8988T (cell line): ENCODE data around the gene FGF8.
A peak's percentile ranks its signal among the peaks of the same experiment; 100 is the strongest.

ENCODE experiments used
- DNase-seq: peaks from one replicate; pipeline ENCODE4 v3.0.0; 2011

FGF8 gene

DNA sequence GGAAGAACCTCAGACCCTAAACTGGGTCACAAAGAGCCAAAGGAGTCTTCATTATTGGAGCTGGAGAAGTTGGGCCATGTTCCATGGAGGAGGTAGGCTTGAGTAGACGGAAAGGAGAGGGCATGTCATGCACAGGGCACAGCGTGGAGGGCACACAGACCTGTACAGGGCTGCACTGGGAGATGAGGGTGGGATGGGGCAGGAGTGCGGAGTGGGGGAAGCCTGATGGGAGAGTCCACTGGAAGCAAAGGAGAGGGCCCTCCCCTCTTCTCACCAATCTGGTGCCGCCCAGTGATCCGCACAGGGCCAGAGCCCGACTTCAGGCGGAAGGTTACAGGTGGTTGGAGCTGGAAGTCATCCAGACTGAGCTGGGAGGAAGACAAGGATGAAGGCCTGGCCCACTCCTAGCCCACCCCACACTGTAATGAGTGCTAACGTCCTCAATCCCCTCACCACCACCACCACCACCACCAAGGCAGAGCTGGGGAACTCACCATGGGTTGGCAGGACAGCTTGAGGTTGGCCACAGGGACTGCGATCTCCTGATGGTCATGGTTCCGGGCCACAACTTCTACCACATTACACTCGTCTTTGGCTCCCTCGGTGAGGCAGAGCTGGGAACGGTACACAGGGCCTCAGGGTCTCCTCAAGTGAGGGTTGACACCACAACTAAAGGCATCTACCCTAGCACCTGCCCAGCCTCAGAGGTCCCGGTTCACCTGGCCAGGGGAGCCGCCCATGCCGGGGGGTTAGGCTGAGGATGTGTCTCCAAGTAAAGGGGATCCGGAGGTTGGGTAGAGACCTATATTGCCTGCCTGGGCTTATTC lies 6.3 kb upstream of the FGF8 start:
- DNase-seq = no peak

DNA sequence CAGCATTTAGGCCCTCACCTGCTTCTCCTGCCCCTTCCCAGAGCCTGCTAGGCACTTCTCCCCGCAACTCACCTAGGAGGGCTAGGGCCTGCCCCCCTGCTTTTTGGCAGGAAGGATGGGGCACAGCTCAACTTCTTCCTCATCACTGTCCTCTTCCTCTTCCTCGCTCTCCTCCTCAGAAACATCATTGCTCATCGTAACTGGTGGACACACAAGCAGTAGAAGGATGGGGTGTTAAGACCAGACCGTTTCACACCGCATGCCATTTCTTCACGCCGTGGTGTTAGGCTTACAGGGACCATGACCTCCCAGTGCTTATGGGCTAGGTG lies 5.7 kb upstream of the FGF8 start:
- no peak for DNase-seq

DNA sequence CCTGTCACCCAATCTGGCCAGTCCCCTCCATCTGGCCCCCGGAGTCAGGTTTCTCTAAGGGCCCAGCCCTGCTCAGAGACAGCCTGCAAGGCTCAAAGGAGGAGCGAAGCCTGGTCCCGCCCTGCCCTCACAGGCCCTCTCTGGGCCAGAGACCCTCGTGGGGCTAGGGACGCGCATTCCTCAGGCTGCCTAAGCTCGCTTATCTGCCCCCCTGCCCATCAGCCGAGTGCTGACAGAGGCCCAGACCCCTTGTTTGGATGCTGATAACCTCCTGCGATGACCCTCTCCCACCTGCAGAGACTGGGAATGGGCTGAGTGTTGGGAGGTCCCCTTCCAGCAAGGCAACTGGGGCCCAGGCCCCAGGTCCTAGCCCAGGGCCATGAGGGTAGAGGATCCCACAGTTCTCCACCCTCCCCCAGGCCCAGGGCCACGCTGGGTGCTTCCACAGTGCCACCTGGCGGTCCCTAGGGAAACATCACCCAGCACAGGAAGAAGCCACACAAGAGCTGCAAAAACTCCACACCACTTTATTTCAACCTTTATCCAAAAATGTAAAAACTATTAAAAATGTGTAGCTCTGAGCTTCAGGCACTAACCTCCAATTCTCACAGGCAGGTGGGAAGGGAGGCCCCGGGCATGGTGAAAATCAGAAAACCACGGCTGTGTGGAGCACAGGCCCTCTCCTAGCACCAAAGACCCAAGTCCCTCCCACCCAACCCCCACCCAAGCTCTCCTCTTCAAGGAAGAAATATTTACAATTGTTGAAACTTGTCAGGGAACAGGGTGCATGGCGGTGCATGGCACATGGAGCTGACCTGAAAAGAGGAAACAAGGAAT lies 5.1 kb upstream of the FGF8 start:
- DNase-seq = peak; percentile 97

DNA sequence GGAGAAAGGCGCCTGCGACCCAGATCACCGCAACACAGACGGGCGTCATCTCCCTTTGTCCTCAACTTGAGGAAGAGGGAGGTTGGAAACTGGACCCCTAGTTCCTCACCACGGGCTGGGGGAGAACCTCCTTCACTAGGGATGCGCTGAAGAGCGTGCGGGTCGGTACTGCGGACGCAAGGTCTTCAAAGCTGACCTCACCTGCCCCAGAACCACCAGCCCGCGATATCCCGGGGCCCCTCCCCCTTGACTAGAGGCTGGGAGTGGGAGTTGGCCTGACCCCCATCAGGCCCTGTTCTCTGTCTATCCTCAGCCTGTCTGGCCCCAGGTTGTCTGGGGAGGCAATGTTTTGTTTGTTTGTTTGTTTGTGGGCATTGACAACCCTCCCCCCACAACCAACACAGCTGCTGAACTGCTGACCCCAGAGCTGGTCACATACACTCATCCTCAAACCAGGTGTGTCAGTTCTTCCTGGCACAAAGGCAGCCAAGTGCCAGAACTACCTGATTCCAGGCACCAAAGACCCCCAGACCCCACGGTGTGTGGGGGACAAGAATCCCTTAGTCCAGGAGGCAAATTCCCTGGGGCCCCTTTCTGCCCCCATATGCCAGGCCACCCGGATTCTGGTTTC lies 4.4 kb upstream of the FGF8 start:
- DNase-seq = no peak

DNA sequence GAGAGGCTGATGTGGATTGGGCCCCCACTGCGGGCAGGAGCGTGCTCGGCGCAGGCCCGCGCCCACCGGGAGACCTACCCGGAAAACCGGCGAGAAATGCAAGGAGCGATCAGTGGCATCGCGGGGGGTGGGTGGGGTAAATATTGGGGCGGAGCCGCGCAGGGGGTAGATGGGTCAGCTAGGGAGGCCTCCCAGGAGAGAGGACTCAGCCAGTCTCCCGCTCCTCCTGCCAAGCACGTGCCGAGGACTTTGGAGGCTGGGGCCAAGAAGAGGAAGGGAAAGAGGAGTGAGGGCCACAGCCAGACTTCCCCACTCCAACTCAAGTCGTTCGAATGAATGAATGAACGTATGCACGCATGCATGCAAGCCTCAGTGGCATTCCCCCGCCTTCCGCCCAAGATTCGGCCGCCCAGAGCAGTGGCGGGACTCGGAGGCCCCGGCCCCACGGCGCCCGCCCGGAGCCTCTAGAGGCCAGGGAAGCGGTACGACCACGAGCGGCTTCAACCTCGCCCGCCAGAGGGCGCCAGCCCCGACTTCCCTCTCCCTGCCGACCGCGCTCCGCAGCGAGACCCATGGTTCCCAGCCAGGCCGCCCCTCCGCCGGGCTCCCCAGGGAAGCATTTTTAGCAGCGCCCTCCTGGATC lies 3.8 kb upstream of the FGF8 start:
- DNase-seq = peak; percentile 98

DNA sequence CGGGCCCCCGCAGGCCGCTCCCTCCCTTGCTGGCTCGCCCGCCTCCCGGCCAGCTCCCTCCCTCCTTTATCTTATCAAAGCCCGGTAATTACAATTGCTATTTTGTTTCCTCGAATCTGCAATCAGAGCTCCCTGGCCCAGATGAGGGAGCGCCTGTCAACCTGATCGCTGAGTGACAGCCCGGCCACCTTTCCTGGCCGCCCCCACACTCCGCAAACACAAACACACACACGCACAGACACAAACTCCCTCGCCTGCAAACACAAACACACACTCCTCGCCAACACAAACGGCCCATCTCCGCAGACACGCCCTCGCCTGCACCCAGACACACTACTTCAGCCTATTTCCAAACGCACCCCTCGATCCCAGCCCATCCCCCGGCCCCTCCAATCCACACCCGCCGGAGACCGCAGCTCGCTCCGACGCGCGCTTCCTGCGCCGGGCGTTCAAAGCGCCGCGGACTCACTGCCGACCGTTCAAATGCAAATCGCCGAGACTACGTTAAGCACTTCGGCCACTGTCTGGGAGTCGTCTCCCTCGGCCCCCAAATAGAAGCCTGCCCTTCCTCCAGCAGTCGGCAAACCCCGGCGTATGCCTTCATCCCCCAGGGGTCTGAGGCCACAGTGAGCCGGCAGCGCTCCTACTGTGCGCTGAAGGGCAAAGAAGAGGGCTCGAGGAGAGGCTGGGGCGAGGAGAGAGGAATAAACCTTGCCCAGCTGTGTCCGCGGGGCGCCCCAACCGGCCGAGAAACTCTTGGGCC lies 3.0 kb upstream of the FGF8 start:
- DNase-seq = no peak

DNA sequence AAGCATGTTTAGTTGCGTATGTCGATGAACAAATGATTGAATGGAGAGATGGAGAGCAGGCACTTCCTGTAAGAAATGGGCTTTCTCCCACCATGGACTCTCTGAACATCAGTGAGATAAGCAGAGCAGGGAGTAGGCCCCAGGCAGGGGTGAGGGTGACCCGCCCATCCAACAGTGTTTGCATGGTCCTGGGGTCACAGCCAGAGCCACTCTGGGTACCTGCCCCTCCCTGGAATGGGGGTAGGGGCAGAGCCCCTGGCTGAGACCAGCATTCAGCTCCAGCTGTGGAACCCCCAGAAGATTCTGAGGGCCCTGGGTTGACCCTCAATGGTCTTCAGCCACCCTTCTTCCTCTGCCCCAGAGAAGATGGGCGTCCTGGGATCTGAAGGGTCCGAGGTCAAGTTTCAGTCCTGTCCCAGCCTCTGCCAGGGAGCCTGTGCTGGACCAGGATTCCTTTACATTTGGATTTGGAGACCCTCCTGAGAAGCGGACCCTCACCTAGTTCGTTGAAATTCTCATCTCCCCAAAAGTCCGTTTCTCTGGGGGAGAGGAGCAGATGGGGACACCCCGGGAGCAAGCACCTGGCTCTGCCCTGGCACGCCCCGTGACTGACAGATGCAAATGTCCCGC lies 2.4 kb upstream of the FGF8 start:
- DNase-seq = no peak

DNA sequence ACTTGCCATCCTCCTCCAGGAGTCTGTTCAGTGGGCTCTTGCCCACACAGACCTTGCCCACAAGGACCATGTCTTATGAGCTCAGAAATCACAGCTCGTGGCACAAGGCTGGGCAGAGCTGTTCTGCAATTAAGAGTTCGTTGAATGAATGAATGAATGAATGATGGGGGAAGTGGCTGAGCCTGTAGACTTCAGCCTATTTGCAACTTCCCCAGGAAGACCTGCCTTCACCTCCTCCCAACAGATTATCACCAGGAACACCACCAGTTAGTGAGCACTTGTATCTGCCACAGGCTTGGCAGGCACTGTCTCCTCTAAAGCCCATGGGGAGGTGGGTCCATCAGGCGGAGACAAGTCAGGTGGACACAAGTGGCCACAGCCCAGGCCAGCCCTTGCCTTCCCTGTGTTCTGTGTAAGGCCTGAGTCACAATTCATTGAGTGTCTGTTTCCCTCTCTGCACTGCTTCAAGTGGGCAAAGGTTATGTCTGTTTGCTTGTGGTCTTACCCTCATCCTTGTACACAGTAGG lies 1.8 kb upstream of the FGF8 start:
- DNase-seq = no peak

DNA sequence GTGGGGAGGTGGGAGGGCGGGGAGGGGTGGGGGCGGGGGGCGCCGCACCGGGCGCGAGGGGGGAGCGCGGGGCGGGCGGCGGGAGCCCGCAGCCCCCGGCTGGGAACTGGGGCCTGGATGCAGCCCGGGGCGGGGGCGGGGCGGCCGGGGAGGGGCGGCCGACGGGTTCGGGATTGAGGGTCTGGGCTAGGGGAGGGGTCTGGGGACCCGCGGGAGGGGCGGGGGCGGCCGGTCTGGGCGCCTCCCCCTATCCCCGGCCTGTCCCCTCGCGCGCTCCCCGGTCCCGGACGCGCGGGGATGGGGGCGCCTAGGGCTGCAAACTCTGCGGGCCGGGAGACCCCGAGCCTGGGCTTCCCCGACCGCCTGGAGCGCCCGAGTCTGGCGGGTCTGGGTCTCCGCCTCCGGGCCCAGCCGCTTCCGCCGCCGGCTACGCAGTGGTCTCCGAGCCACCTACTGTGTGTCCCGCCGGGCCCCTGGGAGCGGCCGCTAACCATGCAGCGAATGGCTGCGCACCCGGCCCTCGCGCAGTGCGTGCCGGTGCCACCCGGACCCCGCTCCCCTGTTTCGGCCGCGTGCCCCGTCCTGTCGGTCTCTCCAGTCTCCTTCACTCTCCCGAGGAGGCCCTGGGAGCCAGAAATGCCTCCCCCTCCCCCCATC lies 375 bp upstream of the FGF8 start:
- no peak for DNase-seq

DNA sequence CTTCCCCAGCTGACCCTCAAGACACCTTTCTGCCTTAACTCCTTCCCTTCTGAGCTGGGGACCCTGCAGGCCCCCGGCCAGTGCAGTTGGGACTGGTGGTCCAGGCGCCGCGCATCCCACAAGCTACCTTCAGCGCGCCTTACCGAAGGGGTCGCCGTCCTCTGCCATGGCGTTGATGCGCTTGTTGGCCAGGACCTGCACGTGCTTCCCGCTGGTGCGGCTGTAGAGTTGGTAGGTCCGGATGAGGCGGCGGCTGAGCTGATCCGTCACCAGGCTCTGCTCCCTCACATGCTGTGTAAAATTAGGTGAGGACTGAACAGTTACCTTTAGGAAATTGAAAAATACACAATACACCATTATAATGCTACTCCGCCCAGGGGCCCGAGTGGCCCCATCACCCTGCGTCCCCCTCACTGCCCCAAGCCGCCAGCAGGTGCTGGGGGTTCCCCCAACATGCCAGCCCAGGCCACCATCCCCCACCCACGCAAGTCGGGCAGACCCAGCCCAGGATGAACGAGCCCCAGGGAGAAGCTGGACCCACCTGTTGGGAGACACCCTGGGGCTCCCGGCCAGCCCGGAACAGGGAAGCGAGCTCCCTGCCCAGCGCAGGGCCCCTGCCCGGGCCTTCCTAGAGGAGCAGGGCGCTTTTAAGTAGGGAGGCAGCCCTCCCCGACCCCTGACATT lies 1.2 kb downstream of the FGF8 start:
- no peak for DNase-seq

DNA sequence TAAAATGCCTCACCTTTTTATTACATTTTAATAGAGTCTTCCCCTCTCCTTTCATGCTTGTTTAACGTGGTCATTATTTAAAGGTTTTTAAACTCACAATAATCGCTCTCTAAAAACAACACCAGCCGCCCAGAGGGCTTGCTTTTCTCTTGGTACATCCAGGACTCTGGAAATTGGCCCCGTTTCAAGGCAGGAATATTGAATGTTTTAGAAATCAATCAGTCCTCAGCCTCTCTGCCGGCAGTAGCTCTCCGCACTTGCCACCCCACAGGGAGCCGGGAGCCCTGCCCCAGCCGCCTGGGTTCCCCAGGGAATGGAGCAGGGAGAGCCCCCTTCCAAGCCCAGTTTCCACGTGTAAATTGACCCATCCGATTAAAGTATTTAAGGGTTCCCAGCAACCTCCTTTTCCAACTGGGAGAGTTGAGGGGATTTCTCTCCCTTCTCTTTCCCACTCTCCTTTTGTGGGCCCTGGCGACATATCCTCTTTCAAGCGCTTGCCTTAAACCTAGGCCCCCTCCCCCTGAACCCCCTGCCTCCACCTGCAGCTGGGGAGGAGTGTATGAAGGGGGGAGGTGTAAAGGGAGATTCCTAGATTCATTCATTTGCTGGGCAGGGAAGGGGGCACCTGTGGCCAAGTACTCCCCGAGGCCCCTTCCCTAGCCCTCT lies 1.9 kb downstream of the FGF8 start:
- no peak for DNase-seq

DNA sequence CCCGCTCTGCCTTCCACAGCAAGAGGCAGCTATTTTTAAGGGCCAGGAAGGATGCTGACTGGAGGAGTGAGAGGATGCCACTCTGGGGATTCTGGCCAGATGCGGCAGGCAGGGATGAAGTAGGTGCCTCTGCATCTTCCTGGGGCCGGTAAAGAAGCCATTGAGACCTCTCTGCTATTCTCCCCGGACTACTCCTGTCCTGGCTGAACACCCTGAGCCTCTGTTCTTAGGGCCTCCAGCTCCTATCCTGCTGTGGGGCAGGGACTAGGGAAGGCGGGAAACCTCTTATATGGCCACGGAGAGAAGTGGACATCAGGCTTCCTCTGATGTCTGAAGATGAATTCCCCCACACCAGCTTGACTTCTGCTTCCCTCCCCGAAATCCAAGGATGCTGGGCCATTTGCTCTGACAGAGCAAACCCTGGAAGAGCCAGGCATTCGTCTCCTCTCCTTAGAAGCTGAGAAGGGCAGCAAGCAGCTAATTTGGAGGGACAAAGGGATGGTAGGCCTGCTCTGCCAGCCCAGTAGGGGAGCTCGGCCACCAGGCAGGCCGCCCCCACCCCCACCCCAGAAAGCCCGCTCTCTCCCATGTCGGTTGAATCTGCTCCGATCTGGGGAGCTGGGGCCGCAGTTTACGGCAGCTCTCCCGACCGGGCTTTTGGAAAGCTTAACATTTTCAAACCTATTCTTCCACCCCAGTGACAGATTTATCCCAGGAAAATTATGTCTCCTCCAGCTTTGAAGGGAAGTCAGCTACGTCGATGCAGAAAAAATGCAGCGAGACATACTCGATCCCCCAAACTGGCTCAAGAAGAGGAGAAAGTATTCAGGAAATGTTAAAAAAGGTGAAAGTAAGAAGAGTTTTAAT lies 2.8 kb downstream of the FGF8 start:
- DNase-seq = no peak

DNA sequence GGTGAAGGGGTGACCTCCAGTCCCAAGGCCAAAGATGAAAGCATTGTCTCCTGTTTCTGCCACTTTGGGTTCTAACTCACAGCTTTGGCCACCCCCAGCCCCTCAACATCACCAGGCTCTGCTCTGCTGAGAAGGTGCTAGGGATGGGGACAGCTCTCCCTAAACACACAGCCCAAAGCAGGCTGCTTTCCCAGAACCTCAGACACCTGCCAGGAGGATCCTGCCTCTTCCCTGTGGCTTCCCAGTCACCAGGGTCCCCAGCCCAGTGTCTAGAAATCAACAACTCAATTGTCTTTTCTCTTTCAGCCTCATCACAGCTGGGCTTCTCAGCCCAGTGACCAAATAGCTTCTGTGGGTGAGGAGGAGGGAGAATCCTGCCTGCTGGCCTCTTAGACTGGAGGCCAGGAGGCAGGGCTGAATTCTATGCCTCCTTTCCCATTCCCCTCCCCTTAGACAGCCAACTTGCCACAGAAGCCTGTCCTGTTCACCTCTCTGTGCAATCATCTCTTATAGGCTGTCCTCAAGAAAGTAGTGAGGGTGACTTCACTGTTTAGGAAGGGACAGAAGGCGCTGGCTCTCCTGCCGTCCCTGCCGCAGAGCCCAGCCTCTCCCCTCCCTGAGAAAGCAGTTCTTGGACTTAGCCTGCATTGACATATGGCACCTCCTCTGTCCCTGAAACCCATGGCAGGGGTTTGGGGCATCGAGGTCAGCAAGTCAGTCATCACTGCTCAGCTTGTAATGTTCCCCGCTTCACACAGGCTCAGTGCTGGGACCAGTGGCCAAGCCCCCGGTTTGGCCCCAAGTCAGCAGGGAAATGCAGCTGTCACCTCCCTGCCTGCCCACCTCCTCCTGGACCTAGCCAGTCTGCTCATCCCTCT lies 3.7 kb downstream of the FGF8 start:
- DNase-seq = no peak

DNA sequence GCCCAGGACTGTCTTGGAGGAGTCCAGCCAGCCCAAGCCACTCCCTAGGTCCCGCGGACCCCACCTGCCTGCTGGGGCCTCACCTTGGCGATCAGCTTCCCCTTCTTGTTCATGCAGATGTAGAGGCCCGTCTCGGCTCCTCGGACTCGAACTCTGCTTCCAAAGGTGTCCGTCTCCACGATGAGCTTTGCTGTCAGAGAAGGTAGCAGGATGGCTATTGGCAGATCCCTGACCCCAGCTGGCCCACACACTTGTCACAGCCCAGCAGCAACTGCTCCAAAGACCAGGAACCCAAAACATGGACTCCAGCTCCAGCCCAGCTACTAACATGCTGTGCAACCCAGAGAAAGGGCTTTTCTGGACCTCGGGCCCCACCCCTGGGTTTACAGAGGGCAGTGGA lies 4.5 kb downstream of the FGF8 start:
- DNase-seq = no peak

DNA sequence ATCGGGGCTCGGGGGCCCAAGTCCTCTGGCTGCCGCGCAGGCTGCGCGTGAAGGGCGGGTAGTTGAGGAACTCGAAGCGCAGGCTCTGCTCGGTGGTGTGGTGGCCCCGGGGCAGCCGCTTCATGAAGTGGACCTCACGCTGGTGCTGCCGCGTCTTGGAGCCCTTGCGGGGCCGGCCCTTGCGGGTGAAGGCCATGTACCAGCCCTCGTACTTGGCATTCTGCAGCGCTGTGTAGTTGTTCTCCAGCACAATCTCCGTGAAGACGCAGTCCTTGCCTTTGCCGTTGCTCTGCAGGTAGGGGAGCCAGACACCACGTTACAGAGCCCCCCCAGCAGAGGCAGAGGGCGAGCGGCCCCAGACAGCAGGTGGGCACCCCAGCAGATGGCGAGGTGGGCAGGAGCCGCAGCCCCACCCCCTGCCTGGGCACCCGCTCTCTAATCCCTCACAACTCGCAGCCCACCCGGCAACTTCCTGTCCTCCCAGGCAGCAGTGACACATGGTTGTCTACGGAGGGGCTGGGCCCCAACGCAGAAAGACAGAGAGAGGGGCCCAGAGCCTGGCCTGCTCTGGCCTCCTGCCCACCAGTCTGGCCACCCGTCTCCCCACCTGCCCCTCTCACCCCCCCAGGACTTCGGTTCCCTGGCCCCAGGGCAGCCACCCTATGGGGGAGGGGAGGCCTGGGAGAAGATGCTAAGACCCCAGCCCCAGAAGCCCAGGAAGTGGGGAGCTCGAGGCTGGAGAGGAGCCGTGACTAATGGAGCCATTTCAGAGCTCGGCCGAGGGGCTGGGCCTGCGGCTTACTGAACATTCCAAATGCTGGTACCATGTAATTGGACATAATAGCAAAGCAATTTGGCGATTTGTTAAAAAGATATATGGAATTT lies 5.3 kb downstream of the FGF8 start:
- no peak for DNase-seq

DNA sequence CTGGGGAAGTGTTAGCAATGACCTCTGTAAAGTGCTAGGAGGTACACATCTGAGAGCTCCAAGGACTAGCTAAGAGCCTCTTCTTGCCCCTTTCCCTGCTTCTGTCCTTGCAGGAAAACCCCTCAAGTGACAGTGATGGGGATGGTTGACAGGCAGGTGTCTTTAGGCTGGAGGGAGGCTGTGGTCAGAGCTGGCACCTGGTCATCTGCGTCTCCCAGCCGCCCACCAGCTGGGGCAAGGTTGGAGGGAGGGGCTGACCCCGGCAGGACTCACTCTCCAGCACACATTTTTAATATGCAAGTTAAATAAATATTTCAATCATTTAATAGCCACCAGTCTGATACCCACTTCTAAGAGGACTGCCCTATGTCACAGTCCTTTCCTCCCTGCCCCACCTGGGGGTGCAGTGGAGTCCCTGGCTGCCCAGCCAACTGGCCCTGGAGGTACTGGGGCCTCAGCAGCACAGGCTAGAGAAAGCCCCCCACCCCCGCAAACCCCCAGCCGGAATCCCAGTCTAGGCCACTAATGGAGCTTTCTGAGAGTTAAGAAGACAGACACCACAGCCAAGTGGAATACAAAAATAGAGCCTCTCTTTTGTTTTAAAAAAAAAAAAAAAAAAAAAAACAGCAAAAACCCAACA lies 6.3 kb downstream of the FGF8 start:
- no peak for DNase-seq

DNA sequence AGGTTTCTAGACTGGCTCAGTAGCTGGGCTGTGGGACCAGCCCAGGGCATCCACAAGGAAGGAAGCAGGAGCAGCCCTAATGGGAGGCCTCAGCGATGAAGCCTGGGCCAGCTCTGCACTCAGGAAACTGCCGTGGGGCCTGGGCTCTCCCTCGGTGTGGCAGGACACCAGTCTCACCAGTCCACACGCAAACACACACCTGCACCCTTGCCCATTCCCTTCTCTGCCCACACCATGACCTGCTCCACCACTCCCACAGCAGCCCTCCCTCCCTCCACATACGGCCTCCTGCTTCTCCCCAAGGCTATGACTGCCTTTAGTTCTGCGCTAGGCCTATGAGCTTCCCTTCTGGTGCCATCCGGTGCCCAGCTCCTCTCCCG lies 7.1 kb downstream of the FGF8 start:
- DNase-seq = no peak
